ENCODE data around the gene PHIP.

DNA sequence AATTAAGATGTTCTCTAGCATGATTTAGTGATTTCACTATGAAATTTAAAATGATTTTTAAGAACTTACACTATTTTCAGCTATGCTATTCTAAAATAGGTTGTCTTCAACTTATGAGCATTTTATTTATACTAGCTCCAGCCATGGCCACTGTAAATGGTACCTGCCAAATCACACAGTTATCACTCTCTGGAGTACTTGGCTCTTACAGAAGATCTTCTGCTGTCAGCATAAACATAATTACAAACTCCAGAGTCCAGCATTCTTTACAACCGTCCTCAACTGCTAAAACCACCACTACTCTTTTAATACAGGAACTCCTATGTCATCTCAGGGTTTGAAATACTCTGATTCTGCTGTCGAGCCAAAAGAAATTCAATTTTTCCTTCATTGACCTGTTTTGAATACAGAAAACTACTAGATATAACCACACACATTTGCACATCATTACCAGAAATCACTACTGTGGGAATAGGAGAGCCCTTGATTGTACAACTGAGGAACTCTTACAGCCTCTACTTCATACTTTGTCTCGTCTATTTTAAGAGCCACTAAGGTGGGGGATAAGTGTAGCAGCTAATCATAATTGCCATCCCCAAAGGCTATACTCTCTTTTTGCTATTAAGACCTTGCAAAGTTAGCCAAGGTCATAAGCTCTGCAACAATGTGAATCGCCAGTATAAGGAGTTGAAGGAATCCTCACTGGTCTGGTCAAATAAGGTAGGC, 93.7 kb downstream of the PHIP start:
- TF ChIP-seq, protein P1, sequence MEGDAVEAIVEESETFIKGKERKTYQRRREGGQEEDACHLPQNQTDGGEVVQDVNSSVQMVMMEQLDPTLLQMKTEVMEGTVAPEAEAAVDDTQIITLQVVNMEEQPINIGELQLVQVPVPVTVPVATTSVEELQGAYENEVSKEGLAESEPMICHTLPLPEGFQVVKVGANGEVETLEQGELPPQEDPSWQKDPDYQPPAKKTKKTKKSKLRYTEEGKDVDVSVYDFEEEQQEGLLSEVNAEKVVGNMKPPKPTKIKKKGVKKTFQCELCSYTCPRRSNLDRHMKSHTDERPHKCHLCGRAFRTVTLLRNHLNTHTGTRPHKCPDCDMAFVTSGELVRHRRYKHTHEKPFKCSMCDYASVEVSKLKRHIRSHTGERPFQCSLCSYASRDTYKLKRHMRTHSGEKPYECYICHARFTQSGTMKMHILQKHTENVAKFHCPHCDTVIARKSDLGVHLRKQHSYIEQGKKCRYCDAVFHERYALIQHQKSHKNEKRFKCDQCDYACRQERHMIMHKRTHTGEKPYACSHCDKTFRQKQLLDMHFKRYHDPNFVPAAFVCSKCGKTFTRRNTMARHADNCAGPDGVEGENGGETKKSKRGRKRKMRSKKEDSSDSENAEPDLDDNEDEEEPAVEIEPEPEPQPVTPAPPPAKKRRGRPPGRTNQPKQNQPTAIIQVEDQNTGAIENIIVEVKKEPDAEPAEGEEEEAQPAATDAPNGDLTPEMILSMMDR (IDR thresholded peaks at IDR 0.05), result no peak
- TF ChIP-seq POLR2A (IDR thresholded peaks at IDR 0.05), result no peak
